ENCODE results near the gene IL18R1. TPM values are rescaled to one million over a fixed set of nuclear protein-coding genes. Genes with fewer than 3 reads are reported as not detected.

The IL18R1 gene
- total RNA-seq, 1 experiment from 2014 or later: 0.08 TPM

GRCh38 chr2:102439065-102439695, 83.6 kb downstream of the IL18R1 start:
- ATAC-seq (no peak), DNase-seq (ENCODE audit: low read depth, low spot score) (no peak)
- Histone ChIP-seq H3K9me3 (ENCODE audit: control insufficient read depth, insufficient read depth, low read depth, low read length) (no peaks in the 10 kb centered on the region), H3K4me3 (ENCODE audit: low read depth in 2 of 2, low read length in 2 of 2) (no peak overlapping the region), H3K36me3 (ENCODE audit: control insufficient read depth, insufficient read depth, low read length) (no peaks in the 10 kb centered on the region), H3K4me1 (ENCODE audit: control insufficient read depth, insufficient read depth, low read length) (no peaks in the 10 kb centered on the region), H3K27me3 (ENCODE audit: control insufficient read depth, insufficient read depth, low read length) (peaks cover 3% of the 10 kb centered on the region), H3K27ac (ENCODE audit: low read length) (no peak overlapping the region)
- in situ Hi-C loops (cut with HindIII; ENCODE audit: low pct_unique_long_range_greater_than_20kb, low sequenced_read_pairs): no loop called here
- ChIA-PET POLR2A (no interaction called here), CTCF (no interaction called here)
- intact Hi-C loops (cut with micrococcal nuclease; ENCODE audit: unreplicated experiment): no loop called here
- no peak for TF ChIP-seq REST (IDR thresholded peaks at IDR 0.05; ENCODE audit: insufficient read depth in 1 of 2, low read depth in 2 of 2, low read length in 1 of 2)
- TF ChIP-seq POLR2AphosphoS5 (IDR thresholded peaks at IDR 0.05; ENCODE audit: low read depth, low read length): no peak
- TF ChIP-seq TCF7L2 (IDR thresholded peaks at IDR 0.05; ENCODE audit: low read depth, low read length): no peak
- TF ChIP-seq CTCF (IDR thresholded peaks at IDR 0.05): no peak
- no peak for TF ChIP-seq SIN3A (IDR thresholded peaks at IDR 0.05; ENCODE audit: borderline replicate concordance, insufficient read depth, low read depth, low read length)
- BruUV-seq (replicated peaks): no TSS peak

- no TSS peak for BruUV-seq (replicated peaks)
- Histone ChIP-seq H3K9me3 (ENCODE audit: control insufficient read depth, insufficient read depth, low read depth, low read length) (no peaks in the 10 kb centered on the region), H3K4me3 (ENCODE audit: low read depth in 2 of 2, low read length in 2 of 2) (no peak overlapping the region), H3K27ac (ENCODE audit: low read length) (no peak overlapping the region), H3K36me3 (ENCODE audit: control insufficient read depth, insufficient read depth, low read length) (no peaks in the 10 kb centered on the region), H3K27me3 (ENCODE audit: control insufficient read depth, insufficient read depth, low read length) (peaks cover 3% of the 10 kb centered on the region; the same call in 1 of the 2 replicates), H3K4me1 (ENCODE audit: control insufficient read depth, insufficient read depth, low read length) (no peaks in the 10 kb centered on the region)
- CTCF ChIA-PET: interaction anchor here (0.6 to 0.7 kb wide), 2 partner anchors 429 to 1665 kb away, joined by 3 read pairs; no protein-coding TSS in a partner anchor
- ATAC-seq (no peak), DNase-seq (ENCODE audit: low read depth, low spot score) (peak; percentile 17)
- intact Hi-C loops (cut with micrococcal nuclease; ENCODE audit: unreplicated experiment) (loop anchor here (5.0 kb wide), 1 partner anchor 186 kb away; no protein-coding TSS in a partner anchor), in situ Hi-C loops (cut with HindIII; ENCODE audit: low pct_unique_long_range_greater_than_20kb, low sequenced_read_pairs) (no loop called here)
- POLR2A ChIA-PET: no interaction called here
- TF ChIP-seq CTCF (IDR thresholded peaks at IDR 0.05) (peak; percentile 82), REST (IDR thresholded peaks at IDR 0.05; ENCODE audit: insufficient read depth in 1 of 2, low read depth in 2 of 2, low read length in 1 of 2) (no peak)
Measured at GRCh38 chr2:102442967-102443828, 87.6 kb downstream of the IL18R1 start.
